ENCODE results near the gene THSD7A. TPM values are rescaled to one million over a fixed set of nuclear protein-coding genes. Genes with fewer than 3 reads are reported as not detected.

Gene THSD7A
- polyA plus RNA-seq, 1 donor from 2014 or later = 18.5 TPM

GRCh38 chr7:11456574-11456973 lies 375.4 kb downstream of the THSD7A start:
- Histone ChIP-seq H3F3A (ENCODE audit: insufficient read depth, low read length, poor library complexity, severe bottlenecking) (no peaks in the 10 kb centered on the region), H3K27me3 (ENCODE audit: insufficient read depth, low read depth, low read length) (no peaks in the 10 kb centered on the region), H3K9me2 (ENCODE audit: insufficient read depth, low read length) (no peaks in the 10 kb centered on the region), H4K20me1 (ENCODE audit: insufficient read depth) (no peaks in the 10 kb centered on the region), H2AFZ (ENCODE audit: low read depth, low read length) (no peak overlapping the region), H3K79me2 (replicated peaks; ENCODE audit: insufficient read depth, low read length) (no peaks in the 10 kb centered on the region), H3K4me2 (ENCODE audit: low read length) (no peak overlapping the region), H3K4me3 (ENCODE audit: low read length) (no peak overlapping the region), H3K27ac (ENCODE audit: low read length) (no peak overlapping the region), H3K9ac (ENCODE audit: low read length) (no peak overlapping the region), H3K36me3 (ENCODE audit: insufficient read depth, low read length) (no peaks in the 10 kb centered on the region), H3K9me3 (ENCODE audit: low read length) (no peaks in the 10 kb centered on the region)
- TF ChIP-seq RAD21 (conservative IDR thresholded peaks at IDR 0.05) (no peak), EZH2 (IDR thresholded peaks at IDR 0.05; ENCODE audit: borderline replicate concordance, insufficient read depth, low read length, poor library complexity, severe bottlenecking) (no peak), SMC3 (conservative IDR thresholded peaks at IDR 0.05; ENCODE audit: poor library complexity) (no peak), TAF1 (IDR thresholded peaks at IDR 0.05; ENCODE audit: low read depth) (no peak), MXI1 (conservative IDR thresholded peaks at IDR 0.05; ENCODE audit: poor library complexity, severe bottlenecking) (no peak), CTCF (IDR thresholded peaks at IDR 0.05; ENCODE audit: poor library complexity, severe bottlenecking) (no peak), POLR2AphosphoS5 (IDR thresholded peaks at IDR 0.05) (no peak), REST (IDR thresholded peaks at IDR 0.05; ENCODE audit: borderline replicate concordance) (no peak), EP300 (conservative IDR thresholded peaks at IDR 0.05; ENCODE audit: poor library complexity, severe bottlenecking) (no peak)

- Histone ChIP-seq H3K27me3 (ENCODE audit: insufficient read depth, low read depth, low read length) (no peaks in the 10 kb centered on the region), H3K4me2 (ENCODE audit: low read length) (no peak overlapping the region), H3K9ac (ENCODE audit: low read length) (no peak overlapping the region), H3K9me2 (ENCODE audit: insufficient read depth, low read length) (no peaks in the 10 kb centered on the region), H4K20me1 (ENCODE audit: insufficient read depth) (no peaks in the 10 kb centered on the region), H3F3A (ENCODE audit: insufficient read depth, low read length, poor library complexity, severe bottlenecking) (no peaks in the 10 kb centered on the region), H3K9me3 (ENCODE audit: low read length) (no peaks in the 10 kb centered on the region), H2AFZ (ENCODE audit: low read depth, low read length) (no peak overlapping the region), H3K4me3 (ENCODE audit: low read length) (no peak overlapping the region), H3K36me3 (ENCODE audit: insufficient read depth, low read length) (no peaks in the 10 kb centered on the region), H3K27ac (ENCODE audit: low read length) (no peak overlapping the region), H3K79me2 (replicated peaks; ENCODE audit: insufficient read depth, low read length) (no peaks in the 10 kb centered on the region)
- TF ChIP-seq EZH2 (IDR thresholded peaks at IDR 0.05; ENCODE audit: borderline replicate concordance, insufficient read depth, low read length, poor library complexity, severe bottlenecking) = no peak
These were observed 379.5 kb downstream of the THSD7A start for GRCh38 chr7:11452476-11452875.

- Histone ChIP-seq H3K4me2 (ENCODE audit: low read length) (no peak overlapping the region), H4K20me1 (ENCODE audit: insufficient read depth) (no peaks in the 10 kb centered on the region), H3K27ac (ENCODE audit: low read length) (no peak overlapping the region), H3K9me3 (ENCODE audit: low read length) (no peaks in the 10 kb centered on the region), H3K4me3 (ENCODE audit: low read length) (no peak overlapping the region), H2AFZ (ENCODE audit: low read depth, low read length) (no peak overlapping the region), H3F3A (ENCODE audit: insufficient read depth, low read length, poor library complexity, severe bottlenecking) (no peaks in the 10 kb centered on the region), H3K36me3 (ENCODE audit: insufficient read depth, low read length) (no peaks in the 10 kb centered on the region), H3K79me2 (replicated peaks; ENCODE audit: insufficient read depth, low read length) (no peaks in the 10 kb centered on the region), H3K9ac (ENCODE audit: low read length) (no peak overlapping the region), H3K27me3 (ENCODE audit: insufficient read depth, low read depth, low read length) (no peaks in the 10 kb centered on the region), H3K9me2 (ENCODE audit: insufficient read depth, low read length) (no peaks in the 10 kb centered on the region)
- TF ChIP-seq REST (IDR thresholded peaks at IDR 0.05; ENCODE audit: borderline replicate concordance) (no peak), MXI1 (conservative IDR thresholded peaks at IDR 0.05; ENCODE audit: poor library complexity, severe bottlenecking) (no peak), EZH2 (IDR thresholded peaks at IDR 0.05; ENCODE audit: borderline replicate concordance, insufficient read depth, low read length, poor library complexity, severe bottlenecking) (no peak), SMC3 (conservative IDR thresholded peaks at IDR 0.05; ENCODE audit: poor library complexity) (no peak), POLR2AphosphoS5 (IDR thresholded peaks at IDR 0.05) (no peak), RAD21 (conservative IDR thresholded peaks at IDR 0.05) (no peak), EP300 (conservative IDR thresholded peaks at IDR 0.05; ENCODE audit: poor library complexity, severe bottlenecking) (no peak), CTCF (IDR thresholded peaks at IDR 0.05; ENCODE audit: poor library complexity, severe bottlenecking) (no peak), TAF1 (IDR thresholded peaks at IDR 0.05; ENCODE audit: low read depth) (no peak)
These were observed 381.7 kb downstream of the THSD7A start for GRCh38 chr7:11450281-11450680.
